Measurements from ENCODE around the gene FHOD1.

DNA sequence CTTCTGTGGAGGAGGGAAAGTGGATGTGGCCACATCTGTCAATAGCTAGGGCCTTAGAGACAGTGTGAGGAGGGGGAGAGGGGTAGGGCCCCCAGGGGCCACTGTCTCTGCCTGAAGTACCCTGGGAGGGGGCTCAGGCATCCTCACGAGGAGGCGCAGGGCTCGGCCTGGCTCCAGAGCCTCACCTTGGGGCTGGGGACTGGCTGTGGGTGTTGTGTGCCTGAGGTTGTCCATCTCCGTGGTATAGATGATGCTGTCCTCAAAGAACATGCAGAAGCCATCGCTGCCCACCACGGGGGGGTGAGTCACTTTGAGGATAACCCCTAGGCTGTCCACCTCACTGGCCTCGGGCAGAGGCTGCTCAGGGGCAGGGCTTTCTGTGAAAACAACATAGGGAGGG, 44.2 kb upstream of the FHOD1 start:
- TF ChIP-seq SIN3A (IDR thresholded peaks at IDR 0.05; ENCODE audit: borderline replicate concordance, insufficient read depth, low read length) (no peak), POLR2AphosphoS5 (IDR thresholded peaks at IDR 0.05; ENCODE audit: low read depth, low read length) (no peak), TAF1 (IDR thresholded peaks at IDR 0.05; ENCODE audit: borderline replicate concordance, insufficient read depth, low read length) (no peak), FOXP2 (optimal IDR thresholded peaks at IDR 0.05; ENCODE audit: borderline replicate concordance, extremely low read depth, extremely low read length, insufficient read depth) (no peak)
- TF ChIP-seq, protein P1, sequence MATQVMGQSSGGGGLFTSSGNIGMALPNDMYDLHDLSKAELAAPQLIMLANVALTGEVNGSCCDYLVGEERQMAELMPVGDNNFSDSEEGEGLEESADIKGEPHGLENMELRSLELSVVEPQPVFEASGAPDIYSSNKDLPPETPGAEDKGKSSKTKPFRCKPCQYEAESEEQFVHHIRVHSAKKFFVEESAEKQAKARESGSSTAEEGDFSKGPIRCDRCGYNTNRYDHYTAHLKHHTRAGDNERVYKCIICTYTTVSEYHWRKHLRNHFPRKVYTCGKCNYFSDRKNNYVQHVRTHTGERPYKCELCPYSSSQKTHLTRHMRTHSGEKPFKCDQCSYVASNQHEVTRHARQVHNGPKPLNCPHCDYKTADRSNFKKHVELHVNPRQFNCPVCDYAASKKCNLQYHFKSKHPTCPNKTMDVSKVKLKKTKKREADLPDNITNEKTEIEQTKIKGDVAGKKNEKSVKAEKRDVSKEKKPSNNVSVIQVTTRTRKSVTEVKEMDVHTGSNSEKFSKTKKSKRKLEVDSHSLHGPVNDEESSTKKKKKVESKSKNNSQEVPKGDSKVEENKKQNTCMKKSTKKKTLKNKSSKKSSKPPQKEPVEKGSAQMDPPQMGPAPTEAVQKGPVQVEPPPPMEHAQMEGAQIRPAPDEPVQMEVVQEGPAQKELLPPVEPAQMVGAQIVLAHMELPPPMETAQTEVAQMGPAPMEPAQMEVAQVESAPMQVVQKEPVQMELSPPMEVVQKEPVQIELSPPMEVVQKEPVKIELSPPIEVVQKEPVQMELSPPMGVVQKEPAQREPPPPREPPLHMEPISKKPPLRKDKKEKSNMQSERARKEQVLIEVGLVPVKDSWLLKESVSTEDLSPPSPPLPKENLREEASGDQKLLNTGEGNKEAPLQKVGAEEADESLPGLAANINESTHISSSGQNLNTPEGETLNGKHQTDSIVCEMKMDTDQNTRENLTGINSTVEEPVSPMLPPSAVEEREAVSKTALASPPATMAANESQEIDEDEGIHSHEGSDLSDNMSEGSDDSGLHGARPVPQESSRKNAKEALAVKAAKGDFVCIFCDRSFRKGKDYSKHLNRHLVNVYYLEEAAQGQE (IDR thresholded peaks at IDR 0.05; ENCODE audit: insufficient read depth in 1 of 2, low read depth in 2 of 2, low read length in 2 of 2), result no peak

Measured in PFSK-1 (cell line).